H9 (cell line): ENCODE results near the gene PRAME. TPM values are rescaled to one million over a fixed set of nuclear protein-coding genes. Genes with fewer than 3 reads are reported as not detected.

Source experiments
- DNase-seq: peaks from one replicate; pipeline ENCODE4 v3.0.0-alpha.2; 2017
- H2AFZ ChIP-seq: one replicate; pipeline ENCODE4 v1.6.1; 2013; ENCODE audit warnings: mild to moderate bottlenecking, low read length, control low read depth, moderate library complexity
- H2AK5ac ChIP-seq: 2 replicates; pipeline ENCODE4 v1.6.1; 2013; ENCODE audit warnings: low read length, control low read depth, mixed read lengths; ENCODE audit not compliant: insufficient read length
- H2BK120ac ChIP-seq: one replicate; pipeline ENCODE4 v1.6.1; 2013; ENCODE audit warnings: low read depth, mild to moderate bottlenecking, low read length, control low read depth, inconsistent platforms; ENCODE audit not compliant: poor library complexity, severe bottlenecking
- H2BK12ac ChIP-seq: 2 replicates; pipeline ENCODE4 v1.6.1; 2013; ENCODE audit warnings: low read length, control low read depth, mixed read lengths, low read depth; ENCODE audit not compliant: insufficient read length
- H2BK15ac ChIP-seq: 2 replicates; pipeline ENCODE4 v1.6.1; 2013; ENCODE audit warnings: low read depth, low read length, control low read depth
- H2BK20ac ChIP-seq: one replicate; pipeline ENCODE4 v1.6.1; 2013; ENCODE audit warnings: low read depth, mild to moderate bottlenecking, low read length, control low read depth, inconsistent platforms; ENCODE audit not compliant: poor library complexity, severe bottlenecking
- H2BK5ac ChIP-seq: 2 replicates; pipeline ENCODE4 v1.6.1; 2013; ENCODE audit warnings: low read length, control low read depth, mixed read lengths; ENCODE audit not compliant: insufficient read length
- H3K14ac ChIP-seq: 2 replicates; pipeline ENCODE4 v1.6.1; 2013; ENCODE audit warnings: low read length, control low read depth; ENCODE audit not compliant: insufficient read depth
- H3K18ac ChIP-seq: 2 replicates; pipeline ENCODE4 v1.6.1; 2013; ENCODE audit warnings: low read depth, mild to moderate bottlenecking, mixed read lengths, low read length, control low read depth; ENCODE audit not compliant: insufficient read length
- H3K23ac ChIP-seq: 2 replicates; pipeline ENCODE4 v1.6.1; 2013; ENCODE audit warnings: low read length, control low read depth, mixed read lengths, low read depth; ENCODE audit not compliant: insufficient read length
- H3K23me2 ChIP-seq: 2 replicates; pipeline ENCODE4 v1.6.1; 2013; ENCODE audit warnings: low read depth, mild to moderate bottlenecking, mixed read lengths, low read length, control low read depth; ENCODE audit not compliant: insufficient read length, poor library complexity, severe bottlenecking
- H3K27ac ChIP-seq: 2 replicates; pipeline ENCODE4 v1.5.1; 2013; ENCODE audit warnings: low read length, control low read depth, mixed read lengths, low read depth; ENCODE audit not compliant: insufficient read length
- H3K27me3 ChIP-seq: 2 replicates; pipeline ENCODE4 v1.6.1; 2013; ENCODE audit warnings: low read length, control low read depth, inconsistent platforms; ENCODE audit not compliant: insufficient read depth
- H3K4ac ChIP-seq: 2 replicates; pipeline ENCODE4 v1.6.1; 2013; ENCODE audit warnings: low read depth, mild to moderate bottlenecking, control low read depth, inconsistent platforms, low read length, moderate library complexity
- H3K4me1 ChIP-seq: 2 replicates; pipeline ENCODE4 v1.6.1; 2013; ENCODE audit warnings: low read length, control low read depth, inconsistent platforms; ENCODE audit not compliant: insufficient read depth
- H3K4me2 ChIP-seq: 2 replicates; pipeline ENCODE4 v1.6.1; 2013; ENCODE audit warnings: low read length, control low read depth, mixed read lengths; ENCODE audit not compliant: insufficient read length, insufficient read depth
- H3K56ac ChIP-seq: 2 replicates; pipeline ENCODE4 v1.6.1; 2013; ENCODE audit warnings: low read depth, mild to moderate bottlenecking, mixed read lengths, low read length, control low read depth; ENCODE audit not compliant: insufficient read length
- H3K79me1 ChIP-seq: 2 replicates; pipeline ENCODE4 v1.6.1; 2013; ENCODE audit warnings: low read depth, mild to moderate bottlenecking, moderate library complexity, low read length, control low read depth, inconsistent platforms; ENCODE audit not compliant: insufficient read depth, poor library complexity, severe bottlenecking
- H3K79me2 ChIP-seq: 2 replicates; pipeline ENCODE4 v1.6.1; 2013; ENCODE audit warnings: low read length, control low read depth, inconsistent platforms; ENCODE audit not compliant: insufficient read depth
- H3K9ac ChIP-seq: 2 replicates; pipeline ENCODE4 v1.6.1; 2013; ENCODE audit warnings: low read length, control low read depth, mixed read lengths; ENCODE audit not compliant: insufficient read length; ENCODE audit errors: extremely low read depth
- H3K9me3 ChIP-seq: one replicate; pipeline ENCODE4 v1.6.1; 2013; ENCODE audit warnings: low read depth, low read length, inconsistent platforms; ENCODE audit not compliant: control insufficient read depth
- H3T11ph ChIP-seq: one replicate; pipeline ENCODE4 v1.6.1; 2013; ENCODE audit warnings: mild to moderate bottlenecking, low read length, control low read depth, inconsistent platforms
- H4K20me1 ChIP-seq: one replicate; pipeline ENCODE4 v1.6.1; 2013; ENCODE audit not compliant: control insufficient read depth, insufficient read length, insufficient read depth
- H4K5ac ChIP-seq: 2 replicates; pipeline ENCODE4 v1.6.1; 2013; ENCODE audit warnings: low read depth, mild to moderate bottlenecking, mixed read lengths, low read length, control low read depth; ENCODE audit not compliant: insufficient read length
- H4K8ac ChIP-seq: replicated peaks from 2 replicates; pipeline ENCODE4 v1.6.1; 2013; ENCODE audit warnings: low read length, control low read depth, mixed read lengths, low read depth; ENCODE audit not compliant: insufficient read length
- H4K91ac ChIP-seq: 2 replicates; pipeline ENCODE4 v1.6.1; 2013; ENCODE audit warnings: low read depth, mild to moderate bottlenecking, moderate library complexity, mixed read lengths, low read length, control low read depth; ENCODE audit not compliant: insufficient read length
- H3K27ac Mint-ChIP-seq, 3 experiments: 2 replicates in 2 of 3; 3 replicates in 1 of 3; pipeline ENCODE4 v1.8.0; 2020 to 2021; ENCODE audit warnings: mixed read lengths in 3 of 3, mild to moderate bottlenecking in 1 of 3, moderate library complexity in 1 of 3
- H3K27me3 Mint-ChIP-seq: 2 replicates; pipeline ENCODE4 v1.8.0; 2021; ENCODE audit warnings: low read depth, mild to moderate bottlenecking, moderate library complexity, mixed read lengths
- H3K36me3 Mint-ChIP-seq, 3 experiments: 2 replicates in 2 of 3; 3 replicates in 1 of 3; pipeline ENCODE4 v1.8.0; 2020 to 2021; ENCODE audit warnings: low read depth in 3 of 3, mixed read lengths in 3 of 3; ENCODE audit not compliant: insufficient read depth in 1 of 3
- H3K4me1 Mint-ChIP-seq, 2 experiments: 2 replicates each; pipeline ENCODE4 v1.8.0; 2020; ENCODE audit warnings: mixed read lengths in 2 of 2
- H3K4me3 Mint-ChIP-seq, 2 experiments: 2 replicates in 1 of 2; 3 replicates in 1 of 2; pipeline ENCODE4 v1.8.0; 2020 to 2021; ENCODE audit warnings: mild to moderate bottlenecking in 2 of 2, mixed read lengths in 2 of 2, moderate library complexity in 1 of 2
- H3K9me3 Mint-ChIP-seq, 2 experiments: 2 replicates in 1 of 2; 3 replicates in 1 of 2; pipeline ENCODE4 v1.8.0; 2020; ENCODE audit warnings: mild to moderate bottlenecking in 2 of 2, mixed read lengths in 2 of 2, moderate library complexity in 1 of 2
- WGBS: extraction: QIAGEN DNeasy Blood & Tissue Kit; methylation state at CpG from one replicate; pipeline ENCODE4 v1.1.7; 2013; ENCODE audit warnings: missing lambda C conversion rate, low lambda C conversion rate, mixed read lengths; ENCODE audit not compliant: insufficient read length; ENCODE audit errors: extremely low coverage; 5-methylcytosine and 5-hydroxymethylcytosine counted together
- total RNA-seq: library from RNA; stranded (reverse); gene quantifications from 2 replicates; pipeline ENCODE4 v1.2.1, GENCODE V29; 2021
- TF ChIP-seq, protein P1 (sequence below): fragments of 200-600 bp; sonication (generic); conservative IDR thresholded peaks from 3 replicates; pipeline ENCODE4 v1.8.0; 2021; ENCODE audit warnings: antibody characterized with exemption, mild to moderate bottlenecking

Gene PRAME
- total RNA-seq, 1 experiment from 2014 or later: 0.31 TPM

DNA sequence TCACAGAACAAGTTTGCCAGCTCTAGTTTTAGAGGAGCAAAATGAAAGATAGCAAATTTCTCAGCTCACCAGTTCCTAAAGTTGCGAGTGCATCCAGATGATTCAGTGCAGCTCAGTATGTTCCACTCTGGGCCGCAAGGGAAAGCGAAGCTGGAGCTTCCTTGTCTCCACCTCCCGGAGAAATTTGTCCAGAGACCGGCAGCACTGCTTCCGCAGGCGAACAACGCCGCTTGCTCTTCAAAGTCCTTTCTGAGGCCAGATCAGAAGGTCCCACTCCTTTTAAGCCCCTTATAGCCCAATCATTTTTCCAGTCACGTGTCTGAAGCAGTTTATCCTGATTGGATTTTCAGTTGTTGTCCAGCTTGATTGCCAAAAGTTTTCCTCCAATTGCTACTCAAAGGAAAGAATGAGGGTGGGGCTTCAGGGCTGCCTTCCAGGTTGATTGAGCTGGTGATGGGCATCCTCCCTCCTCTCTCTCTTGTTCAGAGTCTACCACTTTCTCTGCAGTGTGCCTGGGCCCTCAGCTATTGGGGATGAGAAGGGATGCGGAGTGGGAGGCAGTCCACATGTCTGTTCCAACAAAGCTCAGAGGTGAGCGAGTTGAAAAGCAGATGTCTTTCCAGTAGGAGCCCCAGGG lies 38.9 kb downstream of the PRAME start, which contains the start of gene ZNF280A:
Gene ZNF280A (minus strand): TSS at position 251 of the 637 bp plus-strand sequence. CDS start 4,640 bp downstream, outside the sequence.
- no peaks in the 10 kb centered on the region for H3K79me2 ChIP-seq
- H4K8ac ChIP-seq: no peak within 1 kb of the TSS
- Mint-ChIP-seq H3K4me3 (peak within 1 kb of the TSS; percentile 19 to 40; a peak in 2 of 5 replicates), H3K36me3 (no peaks in the 10 kb centered on the region), H3K27me3 (peaks cover 91% of the 10 kb centered on the region), H3K27ac (no peak within 1 kb of the TSS), H3K4me1 (peaks cover 12 to 16% of the 10 kb centered on the region in 2 experiments), H3K9me3 (peaks cover 0 to 10% of the 10 kb centered on the region in 2 experiments; a peak in 1 of 5 replicates)
- peak; percentile 44 for DNase-seq
- no peaks in the 10 kb centered on the region for H4K20me1 ChIP-seq
- no peak within 1 kb of the TSS for H4K5ac ChIP-seq
- TF ChIP-seq, protein P1, sequence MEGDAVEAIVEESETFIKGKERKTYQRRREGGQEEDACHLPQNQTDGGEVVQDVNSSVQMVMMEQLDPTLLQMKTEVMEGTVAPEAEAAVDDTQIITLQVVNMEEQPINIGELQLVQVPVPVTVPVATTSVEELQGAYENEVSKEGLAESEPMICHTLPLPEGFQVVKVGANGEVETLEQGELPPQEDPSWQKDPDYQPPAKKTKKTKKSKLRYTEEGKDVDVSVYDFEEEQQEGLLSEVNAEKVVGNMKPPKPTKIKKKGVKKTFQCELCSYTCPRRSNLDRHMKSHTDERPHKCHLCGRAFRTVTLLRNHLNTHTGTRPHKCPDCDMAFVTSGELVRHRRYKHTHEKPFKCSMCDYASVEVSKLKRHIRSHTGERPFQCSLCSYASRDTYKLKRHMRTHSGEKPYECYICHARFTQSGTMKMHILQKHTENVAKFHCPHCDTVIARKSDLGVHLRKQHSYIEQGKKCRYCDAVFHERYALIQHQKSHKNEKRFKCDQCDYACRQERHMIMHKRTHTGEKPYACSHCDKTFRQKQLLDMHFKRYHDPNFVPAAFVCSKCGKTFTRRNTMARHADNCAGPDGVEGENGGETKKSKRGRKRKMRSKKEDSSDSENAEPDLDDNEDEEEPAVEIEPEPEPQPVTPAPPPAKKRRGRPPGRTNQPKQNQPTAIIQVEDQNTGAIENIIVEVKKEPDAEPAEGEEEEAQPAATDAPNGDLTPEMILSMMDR: no peak
- H2AFZ ChIP-seq: no peak within 1 kb of the TSS
- no peak within 1 kb of the TSS for H2BK15ac ChIP-seq
- no peak within 1 kb of the TSS for H2AK5ac ChIP-seq
- no peak within 1 kb of the TSS for H3K14ac ChIP-seq
- H3K79me1 ChIP-seq: no peaks in the 10 kb centered on the region
- no peak within 1 kb of the TSS for H2BK20ac ChIP-seq
- H2BK5ac ChIP-seq: no peak within 1 kb of the TSS
- no peak within 1 kb of the TSS for H3K4me2 ChIP-seq
- no peak within 1 kb of the TSS for H3K56ac ChIP-seq
- H3K23me2 ChIP-seq: no peaks in the 10 kb centered on the region
- no peak within 1 kb of the TSS for H3K18ac ChIP-seq
- H2BK120ac ChIP-seq: no peak within 1 kb of the TSS
- H3K4ac ChIP-seq: no peak within 1 kb of the TSS
- WGBS: no CpG with 5 or more reads among the region's 12 CpGs
- no peaks in the 10 kb centered on the region for H3K4me1 ChIP-seq
- H3K9me3 ChIP-seq: no peaks in the 10 kb centered on the region
- H3K27me3 ChIP-seq: peaks cover 7% of the 10 kb centered on the region; the same call in 1 of the 2 replicates
- H3T11ph ChIP-seq: no peak within 1 kb of the TSS
- H2BK12ac ChIP-seq: no peak within 1 kb of the TSS
- no peak within 1 kb of the TSS for H3K9ac ChIP-seq
- no peak within 1 kb of the TSS for H3K27ac ChIP-seq
- no peak within 1 kb of the TSS for H3K23ac ChIP-seq
- no peak within 1 kb of the TSS for H4K91ac ChIP-seq
